Stimulated activated CD4-positive, alpha-beta T cell treated with anti-CD3 and anti-CD28 coated beads, Interleukin-2, amount 100 ng/mL, for 4 hours (primary cell): ENCODE results near the gene IFNA2.
"Not testable (repeated sequence)": the region's sequence is repeated elsewhere in the genome, so short reads cannot be mapped to it uniquely, and the experiment has no call there.

Experiments used
- DNase-seq: peaks from one replicate; pipeline ENCODE4 v3.0.0-alpha.2; 2020; ENCODE audit warnings: low read depth

IFNA2 gene

DNA sequence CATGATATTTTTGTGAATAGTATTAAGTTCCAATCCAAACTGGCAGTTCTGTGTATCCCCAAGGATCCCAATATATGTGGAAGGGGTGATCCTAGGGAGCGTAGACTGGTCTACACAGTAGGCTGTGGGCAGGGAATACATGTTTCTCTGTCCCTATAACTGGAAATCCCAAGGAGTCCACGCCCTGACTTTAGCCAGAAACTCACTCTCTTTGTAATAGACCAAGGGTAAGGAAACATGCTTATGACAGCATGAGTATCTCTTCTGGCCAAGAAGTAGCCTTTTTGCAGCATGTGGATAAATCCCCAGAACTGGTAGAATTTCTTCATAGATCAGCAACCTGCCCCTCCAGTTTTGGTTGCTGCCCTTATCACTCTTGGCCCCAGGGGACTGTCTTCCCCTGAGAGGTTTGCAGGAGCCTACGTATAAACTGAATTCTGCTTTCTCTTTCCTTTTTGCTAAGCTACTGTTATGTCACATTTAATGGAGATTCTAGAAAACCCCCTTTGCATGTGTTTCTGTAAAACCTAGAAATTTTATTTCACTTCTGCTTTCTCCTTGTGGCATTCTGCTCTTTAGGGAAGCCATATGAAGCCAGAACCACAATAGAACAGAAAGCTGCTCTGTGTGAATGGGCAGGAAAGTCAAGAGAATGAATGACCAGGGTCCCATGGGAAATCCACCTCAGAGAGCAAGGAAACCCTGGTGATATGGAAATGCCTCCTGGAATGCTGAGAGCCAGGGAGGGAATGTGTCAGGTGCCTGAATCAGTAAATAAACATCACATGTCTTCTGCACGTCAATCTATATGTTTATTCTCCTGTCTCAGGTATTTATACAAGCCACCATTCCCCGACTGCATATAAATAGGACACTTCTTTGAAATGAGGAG lies 3.5 kb downstream of the IFNA2 start:
- DNase-seq = no peak

GRCh38 chr9:21371467-21371866 lies 13.7 kb downstream of the IFNA2 start:
- not testable (repeated sequence) for DNase-seq

DNA sequence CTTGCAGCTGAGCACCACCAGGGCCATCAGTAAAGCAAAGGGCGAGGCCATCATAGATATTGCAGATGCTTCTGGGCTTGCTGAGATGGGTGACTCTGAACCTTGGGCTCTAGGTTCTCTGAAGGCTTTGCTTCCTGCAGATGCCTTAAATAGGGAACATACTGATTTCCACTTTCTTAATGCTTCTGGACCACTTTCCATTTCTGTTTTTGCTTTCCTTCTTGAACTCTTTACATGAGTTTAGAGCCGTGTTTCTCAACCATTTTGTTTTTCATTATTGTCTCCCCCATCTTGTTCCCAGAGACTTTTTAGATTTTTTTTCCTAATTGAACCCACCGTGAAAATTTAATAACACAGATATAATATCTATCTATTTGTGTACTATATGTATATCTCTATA lies 17.2 kb downstream of the IFNA2 start, which contains the start of gene IFNA13:
TSS of gene IFNA13 (minus strand) at position 101 of the 400 bp plus-strand sequence. CDS start at position 54, 47 bp downstream.
- no peak for DNase-seq

DNA sequence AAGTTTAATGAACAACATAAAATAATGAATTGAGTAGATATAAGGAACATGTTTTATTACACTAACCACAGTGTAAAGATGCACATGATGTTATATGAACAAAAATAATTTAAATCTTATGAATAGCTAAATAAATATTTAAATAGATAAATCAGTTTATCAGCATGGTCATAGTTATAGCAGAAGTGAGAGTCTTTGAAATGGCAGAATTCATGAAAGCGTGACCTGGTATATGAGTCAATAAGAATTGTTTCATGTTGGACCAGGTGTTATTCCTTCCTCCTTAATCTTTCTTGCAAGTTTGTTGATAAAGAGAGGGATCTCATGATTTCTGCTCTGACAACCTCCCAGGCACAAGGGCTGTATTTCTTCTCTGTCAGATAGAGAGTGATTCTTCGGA lies 18.0 kb downstream of the IFNA2 start:
- not testable (repeated sequence) for DNase-seq

DNA sequence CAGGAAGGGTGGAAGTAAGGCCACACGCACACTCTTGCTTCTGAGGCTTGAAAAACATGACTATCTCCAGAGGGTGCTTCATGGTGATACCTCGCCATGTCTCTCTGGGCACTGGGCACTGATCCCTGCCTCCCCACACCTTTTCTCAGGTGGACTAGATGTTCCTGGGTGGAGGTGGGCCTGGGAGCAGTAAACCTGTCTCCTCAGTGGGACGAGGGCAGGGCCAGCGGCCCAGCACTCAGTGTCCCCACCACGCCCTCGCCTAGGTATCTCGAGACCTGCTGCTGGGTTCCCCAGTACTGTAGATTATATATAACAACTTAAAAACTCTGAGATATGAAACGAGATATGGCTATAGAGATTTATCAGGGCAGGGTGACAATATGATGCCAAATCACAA lies 22.9 kb downstream of the IFNA2 start:
- DNase-seq = no peak

GRCh38 chr9:21357479-21358460 lies 27.4 kb downstream of the IFNA2 start:
- no peak for DNase-seq

DNA sequence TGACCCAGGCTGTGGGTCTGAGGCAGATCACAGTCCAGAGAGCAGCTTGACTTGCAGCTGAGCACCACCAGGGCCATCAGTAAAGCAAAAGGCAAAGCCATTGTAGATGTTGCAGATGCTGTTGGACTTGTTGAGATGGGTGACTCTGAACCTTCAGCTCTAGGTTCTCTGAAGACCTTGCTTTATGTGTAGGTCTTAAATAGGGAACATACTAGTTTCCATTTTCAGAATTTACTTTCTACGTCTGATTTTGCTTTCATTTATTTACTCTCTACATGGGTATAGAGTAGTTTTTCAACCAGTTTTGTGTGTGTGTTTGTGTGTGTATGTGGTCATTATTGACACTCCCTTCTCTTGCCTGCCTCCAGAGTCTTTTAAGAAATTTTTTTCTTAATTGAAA lies 34.4 kb downstream of the IFNA2 start, which contains the start of gene IFNA6:
TSS of gene IFNA6 (minus strand) at position 101 of the 400 bp plus-strand sequence. CDS start at position 101, 0 bp downstream.
- DNase-seq = no peak

DNA sequence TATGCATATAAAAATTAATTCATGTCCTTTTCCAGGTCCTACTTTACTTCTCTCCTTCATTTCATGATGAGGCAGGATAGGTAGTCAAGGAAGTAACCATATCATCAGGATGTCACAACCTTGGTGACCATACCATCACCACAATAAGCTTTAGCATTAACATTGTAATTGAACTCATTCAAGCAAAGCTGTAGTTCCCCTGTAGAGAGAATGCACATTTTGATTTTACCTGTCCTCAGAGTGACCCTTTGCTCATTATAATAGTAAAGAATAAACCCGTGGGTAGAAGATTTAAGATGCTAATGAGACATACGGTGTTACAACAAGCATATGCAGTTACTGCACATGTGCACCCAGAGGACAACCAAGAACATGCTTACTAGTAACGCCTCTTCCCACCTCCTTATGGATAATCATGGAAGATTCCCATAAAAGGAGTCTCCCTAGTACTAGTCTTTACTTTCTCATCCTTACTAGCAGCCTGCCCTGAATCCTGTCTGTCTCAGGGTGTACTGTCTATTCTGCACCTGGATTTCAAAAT lies 36.7 kb downstream of the IFNA2 start:
- no peak for DNase-seq

DNA sequence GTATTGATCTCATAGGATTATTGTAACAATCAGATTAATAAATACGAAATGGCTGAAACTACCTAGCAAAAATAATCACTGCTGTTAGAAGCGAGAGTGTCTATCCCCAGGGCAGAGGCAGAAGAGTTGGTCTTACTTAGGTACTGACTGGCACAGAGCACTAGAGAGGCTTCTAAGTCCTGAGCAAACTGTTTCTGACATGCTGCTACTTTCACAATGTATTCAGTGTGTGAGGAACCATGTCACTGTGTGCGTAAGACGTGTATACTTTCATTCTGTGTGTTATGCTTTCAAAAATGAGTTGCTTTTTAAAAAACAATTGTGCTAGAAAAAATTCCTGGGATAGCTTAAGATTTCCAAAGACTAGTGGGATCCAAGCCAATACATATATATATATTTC lies 44.5 kb downstream of the IFNA2 start:
- DNase-seq = no peak

- no peak for DNase-seq
Measured at GRCh38 chr9:21336457-21336856, 48.7 kb downstream of the IFNA2 start.

DNA sequence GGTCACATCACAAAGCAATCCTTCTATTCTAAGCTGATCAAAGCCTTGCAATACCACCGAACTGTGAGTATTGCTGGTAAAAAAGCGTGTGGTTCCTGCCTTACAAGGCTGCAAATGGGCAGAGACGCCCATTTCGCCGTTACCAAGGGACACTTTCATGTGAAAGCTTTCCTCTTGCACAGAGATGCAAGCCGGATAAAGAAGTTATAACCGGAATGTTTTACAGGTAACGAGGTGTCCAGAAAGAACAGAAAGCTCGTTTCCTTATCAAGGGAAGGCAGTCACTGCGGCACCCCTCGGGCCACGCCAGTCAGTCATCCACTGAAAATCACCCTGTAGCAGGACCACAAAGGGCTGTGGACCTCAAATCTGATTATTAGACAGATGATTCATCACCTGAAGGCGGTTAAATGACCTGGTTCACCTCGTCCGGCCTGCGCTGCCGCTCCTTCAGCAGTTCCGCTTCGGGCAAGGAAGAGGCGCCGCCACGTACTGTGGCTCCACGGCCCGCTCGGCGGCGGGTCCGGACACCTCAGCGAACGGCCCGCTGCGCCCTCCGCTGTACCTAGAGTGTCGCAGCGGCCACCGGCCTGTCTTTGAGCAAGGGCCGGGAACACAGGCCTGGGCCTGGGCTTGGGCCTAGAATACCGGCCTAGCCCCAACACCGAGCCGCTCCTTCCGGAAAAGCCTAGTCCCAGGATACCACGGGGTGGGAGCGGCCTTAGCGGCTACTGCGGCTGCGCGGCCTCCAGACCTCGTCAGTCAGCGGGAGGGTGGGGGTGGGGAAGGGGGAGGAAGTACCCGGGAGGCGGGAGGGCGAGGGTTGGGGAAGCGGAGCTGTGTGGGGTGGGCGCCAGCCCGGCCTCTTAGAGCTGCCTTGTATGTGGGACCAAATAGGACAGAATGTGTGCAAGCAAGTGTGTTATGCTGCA lies 50.2 kb downstream of the IFNA2 start, which contains the start of gene KLHL9:
TSS of gene KLHL9 (minus strand) at position 704 of the 932 bp plus-strand sequence. CDS start at position 159, 545 bp downstream.
- peak; percentile 79 for DNase-seq
